Stimulated activated CD4-positive, alpha-beta T cell treated with anti-CD3 and anti-CD28 coated beads, Interleukin-1b, Interleukin-23, amount 100 ng/mL, for 1 hour (primary cell): ENCODE measurements around the gene ABCD1.
A peak's percentile ranks its signal among the peaks of the same experiment; 100 is the strongest.

Experiments used
- DNase-seq, 2 donors: peaks; one replicate each; pipeline ENCODE4 v3.0.0-alpha.2; 2020; ENCODE audit warnings: low read depth in 2 of 2

ABCD1 gene

DNA sequence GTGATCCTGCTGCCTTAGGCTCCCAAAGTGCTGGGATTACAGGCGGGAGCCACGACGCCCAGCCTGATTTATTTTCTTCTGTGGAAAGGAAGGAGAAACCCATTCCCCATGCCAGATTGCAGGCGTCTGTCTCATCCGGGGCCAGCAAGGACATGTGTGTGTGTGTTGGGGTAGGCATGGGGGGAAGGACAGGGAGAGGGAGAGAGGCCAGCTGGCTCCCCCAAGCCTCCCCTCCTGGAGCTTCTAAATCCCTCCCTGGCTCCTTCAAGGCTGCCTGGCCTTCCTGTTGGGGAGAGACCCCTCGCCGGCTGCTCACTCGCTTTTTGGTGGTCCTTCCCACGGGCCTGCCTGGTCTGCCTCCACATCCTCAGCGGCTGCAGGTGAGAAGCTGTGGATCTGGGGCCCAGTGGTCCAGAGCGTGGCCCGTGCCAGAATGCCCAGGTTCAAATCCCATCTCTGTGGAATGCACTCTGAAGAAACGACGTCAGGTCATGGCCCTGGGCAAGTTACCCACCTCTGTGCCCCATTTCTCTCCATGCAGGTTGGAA lies 38.0 kb downstream of the ABCD1 start:
- no peak for DNase-seq

- DNase-seq: no peak
Observed at GRCh38 chrX:153763298-153763932, 38.8 kb downstream of the ABCD1 start.

GRCh38 chrX:153763989-153764755 lies 39.5 kb downstream of the ABCD1 start, which contains the start of gene PLXNB3:
TSS of gene PLXNB3 (plus strand) at chrX:153764249. CDS start at chrX:153765536, 1,287 bp downstream.
- peak; percentile 38 to 51 for DNase-seq

DNA sequence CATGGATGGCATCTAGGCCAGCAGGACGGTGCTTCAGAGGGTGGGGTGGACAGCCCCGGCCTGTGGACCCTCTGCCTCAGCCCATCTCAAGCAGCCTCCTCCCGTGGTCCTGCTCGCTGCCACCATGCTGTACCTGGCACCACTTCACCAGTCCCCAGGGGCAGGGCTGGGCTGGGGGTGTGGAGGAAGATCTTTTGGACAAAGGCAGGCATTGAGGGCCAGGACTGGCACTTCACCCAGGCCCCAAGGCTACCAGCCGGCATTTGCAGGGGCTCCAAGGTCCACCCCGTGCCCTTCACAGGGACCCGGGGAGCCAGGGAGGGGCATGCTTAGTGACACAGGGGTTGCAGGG lies 40.1 kb downstream of the ABCD1 start:
- DNase-seq: no peak

DNA sequence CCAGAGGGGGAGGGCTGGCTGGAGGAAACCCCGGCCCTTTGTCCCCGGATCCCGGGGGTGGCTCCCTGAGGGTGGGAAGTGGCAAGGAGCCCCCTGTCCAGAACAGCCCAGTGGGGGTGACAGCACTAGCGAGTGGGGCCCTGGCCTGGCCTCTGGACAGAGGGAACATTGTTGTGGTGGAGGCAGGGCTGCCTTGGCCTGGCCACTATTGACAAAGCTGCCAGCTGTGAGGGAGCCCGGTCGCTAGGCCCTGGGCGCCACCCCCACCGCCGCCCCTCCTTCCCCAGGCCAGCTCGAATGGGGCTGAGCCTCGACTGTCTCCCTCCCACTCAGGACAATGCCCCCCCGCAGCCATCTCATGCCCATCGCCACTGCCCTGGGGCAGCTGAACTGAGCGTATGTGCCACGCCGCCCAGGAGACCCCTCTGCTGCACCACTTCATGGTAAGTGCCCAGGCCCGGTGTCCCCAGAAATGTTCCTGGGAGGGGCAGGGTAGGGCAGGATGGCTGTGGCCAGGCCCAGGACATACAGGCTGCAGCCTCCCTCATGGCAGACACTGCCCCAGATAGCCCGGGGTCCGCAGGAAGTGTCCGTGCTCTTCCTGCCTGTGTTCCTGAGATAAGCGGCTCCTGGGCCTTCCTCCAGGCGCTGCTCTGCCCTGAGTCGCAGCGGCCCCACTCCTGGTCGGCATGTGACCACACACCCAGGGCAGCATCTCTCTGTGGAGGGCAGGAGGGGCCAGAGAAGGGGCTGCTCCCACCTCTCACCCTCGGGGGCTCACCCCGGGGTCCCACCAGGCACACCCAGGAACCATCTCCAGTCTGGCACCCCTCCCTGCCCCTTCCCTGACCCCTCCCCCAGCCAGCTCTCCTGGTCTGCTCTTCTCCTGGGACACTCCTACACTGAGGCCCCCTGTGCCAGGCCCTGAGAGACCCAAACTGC lies 40.8 kb downstream of the ABCD1 start:
- no peak for DNase-seq

DNA sequence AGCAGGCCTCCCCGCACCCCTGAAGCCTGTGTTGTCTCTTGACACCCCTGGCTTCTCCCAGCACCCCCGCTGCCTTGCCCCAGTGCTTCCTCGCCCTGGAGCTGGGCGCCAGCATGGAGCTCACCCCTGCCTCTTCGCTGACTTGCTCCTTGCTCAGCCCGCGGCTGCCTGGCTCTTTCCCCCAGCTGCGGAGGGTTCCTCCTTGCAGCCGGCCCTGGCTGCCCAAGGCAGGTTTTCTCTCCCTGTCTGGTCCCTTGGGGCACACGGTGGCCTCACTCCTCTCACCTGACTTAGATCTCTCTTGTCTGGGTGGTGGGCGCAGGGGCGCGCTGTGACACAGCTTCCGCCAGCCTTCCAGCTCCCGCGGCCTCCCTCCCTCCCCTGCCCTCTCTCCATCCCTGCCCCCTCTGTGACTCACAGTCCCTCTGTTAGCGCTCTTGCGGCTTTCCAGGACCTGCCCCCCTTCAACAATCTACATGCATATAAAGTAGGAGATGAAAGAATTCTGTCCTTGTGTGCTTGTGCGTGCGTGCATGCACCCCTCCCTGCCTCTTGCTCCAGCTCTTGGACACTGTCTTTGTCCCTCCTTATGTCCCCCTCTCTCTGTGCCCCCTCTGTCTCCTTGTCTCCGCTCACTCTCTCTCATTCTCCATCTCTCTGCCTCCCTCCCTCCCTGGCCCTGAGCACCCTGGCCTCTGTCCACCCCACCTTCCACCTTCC lies 41.6 kb downstream of the ABCD1 start:
- DNase-seq: no peak

- no peak for DNase-seq
Observed at GRCh38 chrX:153766871-153767673, 42.4 kb downstream of the ABCD1 start.

- no peak for DNase-seq
Observed at GRCh38 chrX:153767674-153768055, 43.0 kb downstream of the ABCD1 start.

DNA sequence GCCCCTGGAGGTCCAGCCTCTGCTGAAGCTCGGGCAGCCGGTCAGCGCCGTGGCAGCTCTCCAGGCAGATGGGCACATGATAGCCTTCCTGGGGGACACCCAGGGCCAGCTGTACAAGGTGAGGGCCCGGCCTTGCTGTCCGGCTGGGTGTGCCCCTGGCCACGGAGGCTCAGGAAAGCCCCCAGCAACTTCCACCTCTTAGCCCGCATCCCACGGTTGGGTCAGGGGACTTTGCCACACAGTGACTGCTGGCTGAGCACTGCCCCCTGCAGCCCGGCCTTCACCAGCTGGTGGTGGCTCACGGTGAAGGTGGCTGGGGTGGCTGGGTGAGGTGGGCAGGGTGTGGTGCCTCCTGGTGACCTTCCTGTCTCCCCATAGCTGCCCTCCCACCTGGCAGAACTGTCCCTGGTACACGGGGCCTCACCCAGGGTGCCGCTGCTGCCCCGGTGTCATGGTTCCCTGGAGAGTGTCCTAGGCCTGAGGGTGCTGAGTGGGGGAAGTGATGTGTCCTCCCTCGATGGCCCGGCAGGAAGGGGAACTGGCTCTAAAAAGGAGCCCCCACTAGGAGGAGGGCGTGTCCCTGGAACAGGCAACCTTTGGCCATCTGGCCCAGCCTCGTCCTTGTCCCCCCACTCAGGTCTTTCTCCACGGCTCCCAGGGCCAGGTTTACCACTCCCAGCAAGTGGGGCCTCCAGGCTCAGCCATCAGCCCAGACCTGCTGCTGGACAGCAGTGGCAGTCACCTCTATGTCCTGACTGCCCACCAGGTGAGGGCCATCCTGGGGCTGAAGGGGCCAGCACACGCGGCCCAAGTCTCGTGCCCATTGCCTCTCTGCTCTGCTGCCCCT lies 43.9 kb downstream of the ABCD1 start:
- DNase-seq: no peak

DNA sequence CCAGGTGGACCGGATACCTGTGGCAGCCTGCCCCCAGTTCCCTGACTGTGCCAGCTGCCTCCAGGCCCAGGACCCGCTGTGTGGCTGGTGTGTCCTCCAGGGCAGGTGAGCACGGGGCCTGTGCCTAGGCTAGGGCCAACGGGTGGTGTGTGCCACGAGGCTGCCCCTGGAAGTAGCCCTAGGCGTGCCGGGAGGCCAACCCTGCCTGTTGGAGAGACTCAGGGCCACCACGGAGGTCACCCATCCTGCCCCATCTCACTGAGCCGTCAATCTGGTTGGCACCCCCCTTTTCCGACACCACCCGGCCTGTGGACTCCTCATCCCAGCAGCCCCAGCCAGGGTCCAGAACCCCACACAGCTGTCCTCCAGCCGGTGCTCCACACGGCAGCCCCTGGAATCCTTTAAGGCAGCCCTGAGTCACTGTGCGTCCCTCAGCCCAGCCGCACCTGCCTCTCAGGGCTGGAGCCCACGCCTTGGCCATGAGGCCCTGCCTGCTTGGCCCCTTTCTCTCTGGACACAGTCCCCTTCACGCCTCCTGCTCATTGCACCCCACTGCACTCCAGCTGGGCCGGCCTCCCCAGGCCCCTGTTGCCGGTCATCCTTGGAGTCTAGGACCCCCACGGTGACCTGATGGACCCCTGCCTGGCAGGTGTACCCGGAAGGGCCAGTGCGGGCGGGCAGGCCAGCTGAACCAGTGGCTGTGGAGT lies 44.7 kb downstream of the ABCD1 start:
- no peak for DNase-seq

DNA sequence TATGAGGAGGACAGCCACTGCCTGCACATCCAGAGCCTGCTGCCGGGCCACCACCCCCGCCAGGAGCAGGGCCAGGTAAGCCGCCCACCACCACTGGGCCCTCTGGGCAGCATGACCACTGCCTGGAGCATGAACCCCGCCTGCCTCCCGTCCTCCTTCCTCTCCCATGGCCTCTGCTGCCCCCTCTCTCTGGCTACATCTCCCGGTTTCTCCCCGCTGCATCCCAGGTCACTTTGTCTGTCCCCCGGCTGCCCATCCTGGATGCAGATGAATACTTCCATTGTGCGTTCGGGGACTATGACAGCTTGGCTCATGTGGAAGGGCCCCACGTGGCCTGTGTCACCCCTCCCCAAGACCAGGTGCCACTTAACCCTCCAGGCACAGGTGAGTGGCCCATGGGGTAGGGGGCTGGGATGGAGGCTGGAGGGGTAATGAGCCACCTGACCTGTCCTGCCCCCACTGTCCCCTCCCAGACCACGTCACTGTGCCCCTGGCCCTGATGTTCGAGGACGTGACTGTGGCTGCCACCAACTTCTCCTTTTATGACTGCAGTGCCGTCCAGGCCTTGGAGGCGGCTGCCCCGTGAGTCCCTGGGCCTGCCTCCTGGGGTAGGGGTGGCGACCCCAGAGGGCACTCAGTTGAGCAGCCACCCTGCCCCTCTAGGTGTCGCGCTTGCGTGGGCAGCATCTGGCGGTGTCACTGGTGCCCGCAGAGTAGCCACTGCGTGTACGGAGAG lies 45.4 kb downstream of the ABCD1 start:
- no peak for DNase-seq

GRCh38 chrX:153770601-153771414 lies 46.2 kb downstream of the ABCD1 start:
- DNase-seq: no peak

DNA sequence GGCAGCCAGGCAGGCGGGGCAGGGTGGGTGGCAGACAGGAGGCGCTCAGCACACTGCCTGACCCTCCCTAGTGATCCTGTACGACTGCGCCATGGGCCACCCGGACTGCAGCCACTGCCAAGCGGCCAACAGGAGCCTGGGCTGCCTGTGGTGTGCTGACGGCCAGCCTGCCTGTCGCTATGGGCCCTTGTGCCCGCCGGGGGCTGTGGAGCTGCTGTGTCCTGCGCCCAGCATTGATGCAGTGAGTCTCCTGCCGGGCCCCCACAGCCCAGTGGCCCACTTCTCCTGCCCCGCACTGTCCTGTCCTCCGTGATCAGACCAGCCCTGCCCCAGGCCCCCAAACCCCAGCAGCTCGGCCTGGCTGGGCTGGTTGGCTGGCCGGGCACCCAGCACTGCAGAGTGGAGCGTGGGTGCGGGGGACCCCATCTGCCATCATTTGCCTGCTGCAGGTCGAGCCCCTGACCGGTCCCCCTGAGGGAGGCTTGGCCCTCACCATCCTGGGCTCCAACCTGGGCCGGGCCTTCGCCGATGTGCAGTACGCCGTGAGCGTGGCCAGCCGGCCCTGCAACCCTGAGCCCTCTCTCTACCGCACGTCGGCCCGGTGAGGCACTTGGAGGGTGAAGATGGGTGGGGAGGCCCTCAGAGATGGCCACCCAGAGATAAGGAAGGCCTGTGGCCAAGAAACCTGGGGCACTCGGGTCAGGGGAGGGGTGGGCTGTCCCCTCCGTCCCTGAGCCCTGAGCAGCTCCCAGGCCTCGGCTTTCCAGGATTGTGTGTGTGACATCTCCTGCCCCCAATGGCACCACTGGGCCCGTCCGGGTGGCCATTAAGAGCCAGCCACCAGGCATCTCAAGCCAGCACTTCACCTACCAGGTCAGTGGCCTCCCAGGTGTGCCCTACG lies 47.0 kb downstream of the ABCD1 start:
- no peak for DNase-seq

- DNase-seq: no peak
Observed at GRCh38 chrX:153772316-153773217, 47.9 kb downstream of the ABCD1 start.

- no peak for DNase-seq
Observed at GRCh38 chrX:153773218-153773611, 48.6 kb downstream of the ABCD1 start.
